ENCODE results near the gene AP2M1.
"Not testable (repeated sequence)": the region's sequence is repeated elsewhere in the genome, so short reads cannot be mapped to it uniquely, and the experiment has no call there.

Gene AP2M1

GRCh38 chr3:184174646-184175492 lies at the start of gene AP2M1:
Gene AP2M1, plus strand, starts transcription at chr3:184174855. Its CDS starts 2,139 bp downstream, at chr3:184176994.
- peak; percentile 97 for DNase-seq

- DNase-seq: no peak
Measured at GRCh38 chr3:184126006-184126405, 48.6 kb upstream of the AP2M1 start.

- DNase-seq: no peak
Measured at GRCh38 chr3:184129012-184129411, 45.6 kb upstream of the AP2M1 start.

GRCh38 chr3:184132945-184133344 lies 41.7 kb upstream of the AP2M1 start:
- no peak for DNase-seq

- DNase-seq: peak; percentile 76
Measured at GRCh38 chr3:184133840-184134745, 40.6 kb upstream of the AP2M1 start.

GRCh38 chr3:184134746-184135148 lies 39.9 kb upstream of the AP2M1 start:
- no peak for DNase-seq

- peak; percentile 87 for DNase-seq
Measured at GRCh38 chr3:184135149-184135910, 39.3 kb upstream of the AP2M1 start, which contains the start of gene EIF2B5. Gene EIF2B5, plus strand, starts transcription at chr3:184135358. Its CDS starts 28 bp downstream, at chr3:184135386.

GRCh38 chr3:184135911-184136260 lies 38.8 kb upstream of the AP2M1 start:
- DNase-seq: no peak

- no peak for DNase-seq
Measured at GRCh38 chr3:184140436-184140835, 34.2 kb upstream of the AP2M1 start.

GRCh38 chr3:184142199-184142598 lies 32.5 kb upstream of the AP2M1 start:
- DNase-seq: no peak

GRCh38 chr3:184143327-184143726 lies 31.3 kb upstream of the AP2M1 start:
- no peak for DNase-seq

- no peak for DNase-seq
Measured at GRCh38 chr3:184144505-184144904, 30.1 kb upstream of the AP2M1 start.

GRCh38 chr3:184145111-184145524 lies 29.5 kb upstream of the AP2M1 start:
- no peak for DNase-seq

- DNase-seq: no peak
Measured at GRCh38 chr3:184145751-184146270, 28.8 kb upstream of the AP2M1 start.

GRCh38 chr3:184148076-184148475 lies 26.6 kb upstream of the AP2M1 start:
- no peak for DNase-seq

- DNase-seq: no peak
Measured at GRCh38 chr3:184149123-184149522, 25.5 kb upstream of the AP2M1 start.

- DNase-seq: not testable (repeated sequence)
Measured at GRCh38 chr3:184149770-184150169, 24.9 kb upstream of the AP2M1 start.

- peak; percentile 21 for DNase-seq
Measured at GRCh38 chr3:184154885-184155643, 19.6 kb upstream of the AP2M1 start, which contains the start of gene DVL3. Gene DVL3, plus strand, starts transcription at chr3:184155377. Its CDS starts 259 bp downstream, at chr3:184155636.

- no peak for DNase-seq
Measured at GRCh38 chr3:184155644-184156521, 18.8 kb upstream of the AP2M1 start.

- no peak for DNase-seq
Measured at GRCh38 chr3:184156522-184156955, 18.1 kb upstream of the AP2M1 start.

- no peak for DNase-seq
Measured at GRCh38 chr3:184157206-184157605, 17.4 kb upstream of the AP2M1 start.

Data from GDM1 (cell line).